Smooth muscle cell of the pulmonary artery (primary cell): ENCODE data around the gene TSR1. TPM values are rescaled to one million over a fixed set of nuclear protein-coding genes. Genes with fewer than 3 reads are reported as not detected.

Experiments
- total RNA-seq: library from RNA; depleted of rRNA; stranded (reverse); fragments of >200 nt; gene quantifications from 2 replicates; pipeline ENCODE4 v1.2.3, GENCODE V29; 2014

TSR1 gene
- 52.3 and 70.3 TPM in 2 replicates for total RNA-seq

DNA sequence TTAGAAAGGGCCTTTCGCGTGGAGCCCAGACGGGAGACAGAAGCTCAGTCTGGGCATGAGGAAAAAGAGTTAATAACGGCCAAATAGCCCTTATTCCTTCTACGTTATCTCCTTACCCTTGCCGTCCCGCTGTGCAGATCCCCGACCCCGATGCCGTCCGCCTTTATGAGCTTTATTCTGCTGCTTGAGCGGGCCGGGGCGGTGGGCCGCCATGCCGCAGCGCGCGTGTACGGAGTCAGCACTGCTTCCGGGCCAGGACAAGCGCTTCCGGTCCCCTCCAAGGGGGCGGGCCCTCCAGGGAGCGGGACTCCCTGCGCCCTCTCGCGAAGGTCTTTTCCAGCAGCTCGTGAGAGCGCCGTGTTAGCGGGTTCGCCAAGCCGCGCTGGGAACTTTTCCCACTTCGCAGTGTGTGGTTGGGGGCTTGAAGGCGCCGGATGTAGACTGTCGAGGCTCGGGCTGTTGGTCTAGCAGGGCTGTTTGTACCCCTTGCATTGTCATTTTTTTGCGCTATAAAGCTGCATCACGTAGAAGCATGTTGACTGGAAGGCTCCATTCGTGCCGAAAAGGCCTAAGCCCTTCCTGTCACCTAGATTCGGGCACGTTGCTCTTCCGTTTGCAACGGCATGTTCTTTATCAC is at the start of gene TSR1:
TSS of gene TSR1 (minus strand) at position 243 of the 637 bp plus-strand sequence. CDS start at position 213, 30 bp downstream.

GRCh38 chr17:2336852-2337543 is 741 bp upstream of the TSR1 start, which contains the start of gene SGSM2:
Gene SGSM2 (plus strand): TSS chr17:2337501. CDS start chr17:2337689, 188 bp downstream.

DNA sequence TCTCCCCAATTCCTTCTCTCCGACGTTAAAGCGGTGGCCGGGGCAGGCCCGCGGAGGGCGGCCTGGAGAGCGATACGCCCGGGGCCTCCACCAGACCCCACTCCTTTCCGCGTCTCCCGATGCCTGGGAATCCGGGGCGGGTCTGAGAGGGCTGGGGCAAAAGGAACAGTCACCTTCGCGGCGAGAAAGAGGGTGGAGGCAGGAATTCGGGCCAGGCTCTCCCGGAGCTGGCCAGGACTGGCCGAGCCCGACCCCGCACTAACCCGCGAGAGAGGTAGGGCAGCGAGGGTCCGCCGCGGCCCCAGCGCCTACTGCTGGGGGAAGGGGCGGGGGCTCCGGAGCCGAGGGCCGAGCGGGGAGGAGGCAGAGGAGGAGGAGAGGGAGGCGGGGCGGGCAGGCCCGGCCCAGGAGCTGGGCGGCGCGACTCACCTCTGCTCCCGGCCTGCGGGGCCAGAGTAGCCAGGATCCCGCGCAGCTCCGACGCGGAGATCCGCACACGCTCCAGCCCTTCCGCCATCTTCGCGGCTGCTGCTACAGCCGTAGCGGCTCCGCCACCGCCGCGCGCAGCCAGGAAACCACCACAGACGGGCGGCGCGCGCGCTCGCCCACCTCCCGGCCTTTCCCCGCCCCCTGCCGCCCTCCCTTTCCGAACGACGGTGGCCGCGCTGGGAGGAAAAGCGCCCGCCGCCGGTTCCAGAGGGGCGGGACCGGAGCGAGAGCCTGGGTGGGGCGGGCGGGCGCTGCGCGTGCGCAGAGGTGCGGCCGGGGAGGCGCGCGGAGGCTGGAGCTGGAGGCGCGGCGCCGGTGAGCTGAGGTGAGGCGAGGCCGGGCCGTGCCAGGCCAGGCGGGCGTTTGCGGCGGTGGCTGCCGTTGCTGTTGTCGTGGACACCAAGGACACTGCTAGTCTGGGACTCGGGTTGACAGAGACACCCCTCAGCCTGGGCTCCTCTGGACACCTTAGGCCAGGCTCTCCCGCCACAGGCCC is 32.8 kb downstream of the TSR1 start, which contains the start of the genes SMG6 and SRR:
TSS of gene SMG6 (minus strand) at position 582 of the 985 bp plus-strand sequence. CDS start at position 517, 65 bp downstream.
TSS of gene SRR (plus strand) at position 747 of the 985 bp plus-strand sequence. CDS start 11,611 bp downstream, outside the sequence.

Other genes starting within 250 kb of the TSR1 start
- 65.5 and 69.5 TPM in 2 replicates for gene SMG6, start 32.7 kb downstream of the TSR1 start, total RNA-seq
- gene SRR, start 32.5 kb downstream of the TSR1 start, total RNA-seq, result 12.9 and 19.5 TPM in 2 replicates
- gene SGSM2, start 1.0 kb upstream of the TSR1 start, total RNA-seq, result 41.6 and 50.0 TPM in 2 replicates
- gene MNT, start 64.6 kb upstream of the TSR1 start, total RNA-seq, result 12.1 and 19.2 TPM in 2 replicates
- gene METTL16, start 175.4 kb upstream of the TSR1 start, total RNA-seq, result 14.7 and 14.9 TPM in 2 replicates